ENCODE measurements around the gene ZNF761.
A peak's percentile ranks its signal among the peaks of the same experiment; 100 is the strongest.
"Not testable (repeated sequence)": the region's sequence is repeated elsewhere in the genome, so short reads cannot be mapped to it uniquely, and the experiment has no call there.

ZNF761 gene

DNA sequence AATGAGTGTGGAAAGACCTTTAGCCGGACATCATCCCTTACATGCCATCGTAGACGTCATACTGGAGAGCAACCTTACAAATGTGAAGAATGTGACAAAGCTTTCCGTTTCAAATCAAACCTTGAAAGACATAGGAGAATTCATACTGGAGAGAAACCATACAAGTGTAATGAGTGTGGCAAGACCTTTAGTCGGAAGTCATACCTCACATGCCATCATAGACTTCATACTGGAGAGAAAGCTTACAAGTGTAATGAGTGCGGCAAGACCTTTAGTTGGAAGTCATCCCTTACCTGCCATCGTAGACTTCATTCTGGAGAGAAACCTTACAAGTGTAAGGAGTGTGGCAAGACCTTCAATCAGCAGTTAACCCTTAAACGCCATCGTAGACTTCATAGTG is 24.0 kb downstream of the ZNF761 start:
- FAIRE-seq (no peak), DNase-seq (ENCODE audit: low spot score) (no peak)

DNA sequence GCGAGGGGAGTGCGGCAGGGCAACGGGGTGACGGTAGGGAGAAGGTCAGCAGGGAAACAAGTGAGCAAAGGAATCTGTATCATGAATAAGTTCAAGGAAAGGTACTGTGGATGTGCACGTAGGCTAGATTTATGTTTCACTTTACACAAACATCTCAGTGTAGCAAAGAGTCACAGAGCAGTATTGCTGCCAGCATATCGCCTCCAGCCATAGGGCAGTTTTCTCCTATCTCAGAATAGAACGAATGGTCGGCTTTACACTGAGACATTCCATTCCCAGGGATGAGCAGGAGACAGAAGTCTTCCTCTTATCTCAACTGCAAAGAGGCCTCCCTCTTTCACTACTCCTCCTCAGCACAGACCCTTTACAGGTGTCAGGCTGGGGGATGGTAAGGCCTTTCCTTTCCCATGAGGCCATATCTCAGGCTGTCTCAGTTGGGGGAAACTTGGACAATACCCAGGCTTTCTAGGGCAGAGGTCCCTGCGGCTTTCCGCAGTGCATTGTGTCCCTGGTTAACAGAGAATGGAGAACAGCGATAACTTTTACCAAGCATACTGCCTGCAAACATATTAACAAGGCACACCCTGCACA is 28.4 kb downstream of the ZNF761 start:
- not testable (repeated sequence) for FAIRE-seq; DNase-seq (ENCODE audit: low spot score)

DNA sequence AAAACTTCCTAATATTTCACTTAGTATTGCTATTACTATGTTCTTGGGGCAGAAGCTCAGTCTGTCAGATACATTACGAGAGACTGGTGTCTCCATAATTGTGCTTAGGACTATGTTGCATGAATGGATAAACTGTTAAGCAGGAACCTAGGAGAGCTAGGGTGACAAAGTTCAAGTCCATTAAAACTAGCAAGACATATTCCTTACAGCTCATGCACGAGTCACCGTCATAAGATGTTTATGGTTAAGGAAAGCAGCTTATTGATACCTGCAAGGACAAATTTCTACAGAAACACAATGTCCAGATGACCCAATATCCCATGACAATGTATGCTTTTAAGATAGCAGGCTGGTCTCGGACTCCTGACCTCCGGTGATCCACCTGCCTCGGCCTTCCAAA is 30.1 kb downstream of the ZNF761 start:
- FAIRE-seq: no peak

GRCh38 chr19:53462861-53463260 is 31.1 kb downstream of the ZNF761 start:
- FAIRE-seq (no peak), DNase-seq (ENCODE audit: low spot score) (no peak)

More for the DNA sequence above, 30.1 kb downstream of the ZNF761 start:
- no peak for DNase-seq (ENCODE audit: low spot score)

DNA sequence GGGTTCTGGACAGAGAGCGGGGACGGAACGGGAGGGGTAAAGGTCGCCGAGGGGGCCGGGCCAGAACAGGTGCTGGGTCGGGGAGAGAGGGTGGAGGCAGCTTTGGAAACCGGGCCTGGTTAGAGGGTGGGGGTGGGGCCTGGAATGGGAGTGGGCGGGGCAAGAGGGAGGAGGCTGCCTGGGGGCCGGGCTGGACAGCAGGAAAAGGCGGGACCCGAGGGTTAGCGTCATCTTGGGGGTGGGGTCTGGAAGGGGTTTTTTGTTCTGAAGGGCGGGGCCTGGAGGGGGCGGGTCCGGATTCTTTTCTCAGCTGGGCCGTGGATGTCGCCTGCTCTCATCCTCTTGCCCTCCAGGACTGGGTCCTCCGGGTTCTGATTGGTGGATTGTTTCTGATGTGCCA is 31.5 kb downstream of the ZNF761 start:
- no peak for FAIRE-seq
- no peak for DNase-seq (ENCODE audit: low spot score)

DNA sequence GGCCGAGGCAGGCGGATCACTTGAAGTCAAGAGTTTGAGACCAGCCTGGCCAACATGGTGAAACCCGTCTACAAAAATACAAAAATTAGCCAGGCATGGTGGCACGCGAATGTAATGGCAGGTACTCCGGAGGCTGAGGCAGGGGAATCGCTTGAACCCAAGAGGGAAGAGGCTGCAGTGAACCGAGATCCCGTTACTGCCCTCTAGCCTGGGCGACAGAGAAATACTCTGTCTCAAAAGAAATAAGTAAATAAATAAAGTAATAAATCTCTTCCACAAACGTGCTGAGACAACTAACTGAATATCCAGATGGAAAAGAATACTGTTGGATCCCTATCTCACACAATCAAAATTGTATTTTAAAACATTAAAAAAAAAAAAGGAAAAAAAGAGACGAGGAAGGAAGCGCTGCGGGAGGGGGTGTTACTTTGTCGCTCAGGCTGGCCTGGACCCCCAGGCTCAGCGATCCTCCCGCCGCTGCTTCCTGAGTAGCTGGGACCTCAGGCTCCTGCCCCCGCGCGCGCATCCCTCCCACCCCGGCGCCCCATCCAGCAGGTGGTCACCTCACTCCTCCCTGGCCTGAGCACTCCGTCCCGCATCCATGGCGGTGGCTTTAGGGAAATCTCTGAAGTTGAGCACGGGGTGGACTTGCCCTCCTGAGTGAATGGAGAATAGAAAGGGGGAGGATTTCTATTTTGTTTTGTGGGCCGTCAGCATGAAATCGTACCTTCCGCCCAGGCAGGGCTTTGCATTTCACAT is 35.1 kb downstream of the ZNF761 start:
- DNase-seq (ENCODE audit: low spot score): no peak
- no peak for FAIRE-seq

GRCh38 chr19:53467485-53468262 is 35.9 kb downstream of the ZNF761 start, which contains the start of gene ZNF813:
Gene ZNF813, plus strand, starts transcription at chr19:53467733. Its CDS starts 16,090 bp downstream, at chr19:53483823.
- no peak for FAIRE-seq
- DNase-seq (ENCODE audit: low spot score): peak; percentile 92

- FAIRE-seq; DNase-seq (ENCODE audit: low spot score): not testable (repeated sequence)
Observed at GRCh38 chr19:53468628-53469027, 36.8 kb downstream of the ZNF761 start.

GRCh38 chr19:53471916-53472315 is 40.1 kb downstream of the ZNF761 start:
- DNase-seq (ENCODE audit: low spot score) (no peak), FAIRE-seq (no peak)

DNA sequence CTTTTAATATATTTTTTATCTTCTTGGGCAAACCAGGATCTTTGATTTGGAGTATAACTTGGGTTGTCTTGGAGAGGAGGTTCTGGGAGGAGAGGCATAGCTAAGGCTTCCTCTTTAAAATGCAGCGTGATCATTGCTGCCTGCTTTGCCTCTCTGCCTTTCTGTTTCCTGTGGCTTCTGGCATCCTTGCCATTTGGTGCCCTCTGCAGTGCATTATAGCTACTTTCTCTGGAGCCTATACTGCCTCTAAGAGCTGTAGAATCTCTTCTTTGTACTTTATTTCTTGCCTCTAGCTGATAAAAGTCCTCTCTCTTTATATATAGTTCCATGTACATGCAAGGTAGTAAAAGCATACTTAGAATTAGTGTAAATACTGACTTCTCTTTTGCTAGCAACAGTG is 43.0 kb downstream of the ZNF761 start:
- DNase-seq (ENCODE audit: low spot score); FAIRE-seq: not testable (repeated sequence)

GRCh38 chr19:53475470-53475869 is 43.7 kb downstream of the ZNF761 start:
- FAIRE-seq; DNase-seq (ENCODE audit: low spot score): not testable (repeated sequence)

GRCh38 chr19:53483751-53484150 is 52.0 kb downstream of the ZNF761 start:
- FAIRE-seq; DNase-seq (ENCODE audit: low spot score): not testable (repeated sequence)

GRCh38 chr19:53485046-53486004 is 53.5 kb downstream of the ZNF761 start:
- FAIRE-seq: no peak
- no peak for DNase-seq (ENCODE audit: low spot score)

DNA sequence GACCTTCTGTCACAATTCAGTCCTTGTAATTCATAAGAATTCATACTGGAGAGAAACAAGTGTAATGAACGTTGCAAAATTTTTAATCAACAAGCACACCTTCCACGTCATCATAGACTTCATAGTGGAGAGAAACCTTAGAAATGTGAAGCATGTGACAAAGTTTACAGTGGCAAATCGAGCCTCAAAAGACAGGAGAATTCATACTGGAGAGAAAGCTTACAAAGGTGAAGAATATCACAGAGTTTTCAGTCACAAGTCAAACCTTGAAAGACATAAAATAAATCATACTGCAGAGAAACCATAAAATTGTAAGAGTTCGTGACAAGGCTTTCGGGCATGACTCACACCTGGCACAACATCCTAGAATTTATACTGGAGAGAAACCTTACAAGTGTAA is 60.4 kb downstream of the ZNF761 start:
- no peak for FAIRE-seq
- DNase-seq (ENCODE audit: low spot score): no peak

DNA sequence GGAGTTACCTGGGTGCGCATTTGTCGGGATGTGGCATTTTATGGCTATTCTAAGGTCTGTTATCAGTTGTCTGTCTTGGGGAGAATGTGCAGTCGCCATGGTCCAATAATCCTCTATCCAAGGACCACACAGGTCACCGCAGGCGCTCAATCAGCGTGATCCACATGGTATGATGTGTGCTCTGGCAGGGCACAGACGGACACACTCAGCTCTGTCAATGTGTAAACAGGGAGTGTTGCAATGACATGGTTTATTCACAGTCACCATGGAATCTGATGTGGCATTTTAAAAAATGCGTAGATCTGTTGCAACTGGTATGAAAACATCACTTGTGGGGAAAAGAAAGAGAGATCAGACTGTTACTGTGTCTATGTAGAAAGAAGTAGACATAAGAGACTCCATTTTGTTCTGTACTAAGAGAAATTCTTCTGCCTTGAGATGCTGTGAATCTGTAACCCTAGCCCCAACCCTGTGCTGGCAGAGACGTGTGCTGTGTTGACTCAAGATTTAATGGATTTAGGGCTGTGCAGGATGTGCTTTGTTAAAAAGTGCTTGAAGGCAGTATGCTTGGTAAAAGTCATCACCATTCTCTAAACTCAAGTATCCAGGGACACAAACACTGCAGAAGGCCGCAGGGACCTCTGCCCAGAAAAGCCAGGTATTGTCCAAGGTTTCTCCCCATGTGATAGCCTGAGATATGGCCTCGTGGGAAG is 65.7 kb downstream of the ZNF761 start:
- DNase-seq (ENCODE audit: low spot score); FAIRE-seq: not testable (repeated sequence)

DNA sequence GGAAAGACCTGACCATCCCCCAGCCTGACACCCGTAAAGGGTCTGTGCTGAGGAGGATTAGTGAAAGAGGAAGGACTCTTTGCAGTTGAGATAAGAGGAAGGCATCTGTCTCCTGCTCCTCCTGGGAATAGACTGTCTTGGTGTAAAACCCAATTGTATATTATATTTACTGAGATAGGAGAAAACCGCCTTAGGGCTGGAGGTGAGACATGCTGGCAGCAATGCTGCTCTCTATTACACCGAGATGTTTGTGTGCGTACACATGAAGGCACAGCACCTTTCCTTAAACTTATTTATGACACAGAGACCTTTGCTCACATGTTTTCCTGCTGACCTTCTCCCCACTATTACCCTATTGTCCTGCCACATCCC is 66.2 kb downstream of the ZNF761 start:
- FAIRE-seq; DNase-seq (ENCODE audit: low spot score): not testable (repeated sequence)

- not testable (repeated sequence) for FAIRE-seq; DNase-seq (ENCODE audit: low spot score)
Observed at GRCh38 chr19:53503151-53503550, 71.4 kb downstream of the ZNF761 start.

DNA sequence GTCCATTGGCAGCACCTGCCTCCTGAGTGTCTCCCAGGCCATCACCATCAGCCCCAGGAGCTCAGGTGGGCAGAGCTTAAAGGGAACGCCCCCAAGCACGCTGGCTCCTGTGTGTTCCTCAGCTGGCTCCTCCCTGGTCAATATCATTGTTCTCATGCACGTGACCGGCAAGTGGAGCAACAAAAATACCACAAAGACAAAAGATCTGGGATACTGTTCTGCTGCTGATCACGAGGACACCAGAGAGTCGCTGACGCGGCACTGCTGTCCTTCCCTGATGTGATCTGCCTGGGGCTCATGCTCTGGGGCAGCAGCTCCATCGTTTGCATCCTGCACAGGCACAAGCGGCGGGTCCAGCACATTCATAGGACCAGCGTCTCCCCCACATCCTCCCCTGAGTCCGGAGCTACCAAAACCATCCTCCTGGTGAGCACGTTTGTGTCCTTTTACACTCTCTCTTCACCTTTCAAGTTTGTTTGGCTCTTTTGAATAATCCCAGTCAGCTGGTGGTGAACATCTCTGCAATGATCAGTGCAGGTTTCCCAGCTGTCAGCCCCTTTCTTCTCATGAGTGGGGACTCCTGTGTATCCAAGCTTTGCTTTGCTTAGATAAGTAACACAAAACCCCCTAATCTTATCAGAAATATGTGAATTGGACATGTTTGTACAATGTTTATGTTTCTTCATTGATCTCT is 72.0 kb downstream of the ZNF761 start:
- not testable (repeated sequence) for DNase-seq (ENCODE audit: low spot score)
- FAIRE-seq: peak; percentile 83

- peak; percentile 52 for FAIRE-seq
- DNase-seq (ENCODE audit: low spot score): not testable (repeated sequence)
Observed at GRCh38 chr19:53504365-53504703, 72.5 kb downstream of the ZNF761 start.

DNA sequence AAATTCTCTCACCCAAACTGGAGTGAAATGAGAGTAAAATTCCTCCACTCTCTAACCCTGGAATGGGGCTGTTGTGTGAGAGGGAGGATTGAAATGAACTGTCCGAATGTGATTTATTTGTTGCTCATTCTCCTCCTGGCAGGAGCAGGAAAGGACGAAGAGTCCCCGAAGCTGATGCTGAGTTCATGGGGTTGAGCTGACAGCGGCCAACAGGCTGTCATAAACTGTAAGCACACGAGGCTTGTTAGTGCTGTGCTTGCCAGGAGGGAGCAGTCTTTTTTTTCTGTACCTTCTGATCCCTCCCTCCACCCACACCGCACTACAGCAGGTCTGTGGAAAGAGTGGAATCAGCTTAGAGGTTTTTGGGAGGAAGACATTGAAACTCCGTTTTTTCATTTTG is 73.1 kb downstream of the ZNF761 start:
- no peak for FAIRE-seq
- DNase-seq (ENCODE audit: low spot score): no peak

Measured in urothelium cell line (cell line).